ENCODE measurements around the gene PCDHB6.
"Not testable (repeated sequence)": the region's sequence is repeated elsewhere in the genome, so short reads cannot be mapped to it uniquely, and the experiment has no call there.

The PCDHB6 gene

DNA sequence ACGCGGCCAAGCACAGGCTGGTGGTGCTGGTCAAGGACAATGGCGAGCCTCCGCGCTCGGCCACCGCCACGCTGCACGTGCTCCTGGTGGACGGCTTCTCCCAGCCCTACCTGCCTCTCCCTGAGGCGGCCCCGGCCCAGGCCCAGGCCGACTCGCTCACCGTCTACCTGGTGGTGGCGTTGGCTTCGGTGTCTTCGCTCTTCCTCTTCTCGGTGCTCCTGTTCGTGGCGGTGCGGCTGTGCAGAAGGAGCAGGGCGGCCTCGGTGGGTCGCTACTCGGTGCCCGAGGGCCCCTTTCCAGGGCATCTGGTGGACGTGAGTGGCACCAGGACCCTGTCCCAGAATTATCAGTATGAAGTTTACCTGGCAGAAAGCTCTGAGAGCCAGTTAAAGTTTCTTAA is 8.0 kb downstream of the PCDHB6 start:
- H3K9me3 ChIP-seq (ENCODE audit: control insufficient read depth, low read length); H3K36me3 ChIP-seq (ENCODE audit: control insufficient read depth, insufficient read depth, low read length); H3K4me1 ChIP-seq (ENCODE audit: control insufficient read depth, insufficient read depth, low read length, poor library complexity, severe bottlenecking); H3K27ac ChIP-seq (ENCODE audit: low read depth, low read length, severe bottlenecking); H3K4me3 ChIP-seq (ENCODE audit: extremely low read depth, insufficient read depth, low read length, poor library complexity, severe bottlenecking): not testable (repeated sequence)
- WGBS, 2 experiments (ENCODE audit: insufficient coverage in 2 of 2) = 97 to 99% methylated on average over 10 to 18 of the region's 28 CpGs

DNA sequence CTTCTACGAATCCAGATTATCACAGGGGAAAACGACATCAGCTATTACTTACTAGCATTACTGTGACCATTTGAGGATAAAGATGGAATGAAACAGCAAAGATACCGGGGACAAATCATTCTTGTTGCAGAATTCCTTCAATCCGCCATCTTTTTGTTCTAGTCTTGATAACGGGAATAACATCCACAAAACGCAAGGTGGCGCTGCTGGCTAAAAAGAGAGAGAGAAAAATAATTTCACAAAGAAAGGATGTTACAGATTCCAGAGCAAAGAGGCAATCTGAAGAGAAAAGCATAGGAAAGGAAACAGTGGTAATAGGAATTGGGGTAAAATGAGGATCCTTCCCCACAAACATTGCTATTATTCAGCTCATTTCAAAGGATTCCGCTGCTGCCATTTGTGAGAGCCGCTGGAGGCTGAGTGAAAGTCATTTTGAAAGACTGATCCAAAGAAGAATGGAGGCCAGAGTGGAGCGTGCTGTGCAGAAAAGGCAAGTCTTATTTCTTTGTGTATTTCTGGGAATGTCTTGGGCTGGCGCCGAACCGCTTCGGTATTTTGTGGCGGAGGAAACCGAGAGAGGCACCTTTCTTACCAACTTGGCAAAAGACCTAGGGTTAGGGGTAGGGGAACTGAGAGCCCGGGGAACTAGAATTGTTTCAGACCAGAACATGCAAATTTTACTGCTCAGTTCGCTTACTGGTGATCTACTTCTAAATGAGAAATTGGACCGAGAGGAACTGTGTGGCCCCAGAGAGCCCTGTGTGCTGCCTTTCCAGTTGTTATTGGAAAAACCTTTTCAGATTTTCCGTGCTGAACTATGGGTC is 22.7 kb downstream of the PCDHB6 start, which contains the start of gene PCDHB7:
Gene PCDHB7 (plus strand): TSS at position 264 of the 824 bp plus-strand sequence. CDS start 192 bp downstream, at position 456.
- 81 to 84% methylated on average over 15 to 16 of the region's 20 CpGs for WGBS, 2 experiments (ENCODE audit: insufficient coverage in 2 of 2)
- Histone ChIP-seq H3K36me3 (ENCODE audit: control insufficient read depth, insufficient read depth, low read length) (no peaks in the 10 kb centered on the region), H3K4me3 (ENCODE audit: extremely low read depth, insufficient read depth, low read length, poor library complexity, severe bottlenecking) (no peak within 1 kb of the TSS), H3K4me1 (ENCODE audit: control insufficient read depth, insufficient read depth, low read length, poor library complexity, severe bottlenecking) (no peaks in the 10 kb centered on the region), H3K27ac (ENCODE audit: low read depth, low read length, severe bottlenecking) (no peak within 1 kb of the TSS), H3K9me3 (ENCODE audit: control insufficient read depth, low read length) (no peaks in the 10 kb centered on the region)

DNA sequence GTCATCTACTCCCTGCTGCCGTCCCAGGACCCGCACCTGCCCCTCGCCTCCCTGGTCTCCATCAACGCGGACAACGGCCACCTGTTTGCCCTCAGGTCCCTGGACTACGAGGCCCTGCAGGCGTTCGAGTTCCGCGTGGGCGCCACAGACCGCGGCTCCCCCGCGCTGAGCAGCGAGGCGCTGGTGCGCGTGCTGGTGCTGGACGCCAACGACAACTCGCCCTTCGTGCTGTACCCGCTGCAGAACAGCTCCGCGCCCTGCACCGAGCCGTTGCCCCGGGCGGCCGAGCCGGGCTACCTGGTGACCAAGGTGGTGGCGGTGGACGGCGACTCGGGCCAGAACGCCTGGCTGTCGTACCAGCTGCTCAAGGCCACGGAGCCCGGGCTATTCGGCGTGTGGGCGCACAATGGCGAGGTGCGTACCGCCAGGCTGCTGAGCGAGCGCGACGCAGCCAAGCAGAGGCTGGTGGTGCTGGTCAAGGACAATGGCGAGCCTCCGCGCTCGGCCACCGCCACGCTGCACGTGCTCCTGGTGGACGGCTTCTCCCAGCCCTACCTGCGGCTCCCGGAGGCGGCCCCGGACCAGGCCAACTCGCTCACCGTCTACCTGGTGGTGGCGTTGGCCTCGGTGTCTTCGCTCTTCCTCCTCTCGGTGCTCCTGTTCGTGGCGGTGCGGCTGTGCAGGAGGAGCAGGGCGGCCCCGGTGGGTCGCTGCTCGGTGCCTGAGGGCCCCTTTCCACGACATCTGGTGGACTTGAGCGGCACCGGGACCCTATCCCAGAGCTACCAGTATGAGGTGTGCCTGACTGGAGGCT is 24.6 kb downstream of the PCDHB6 start:
- H3K36me3 ChIP-seq (ENCODE audit: control insufficient read depth, insufficient read depth, low read length); H3K4me3 ChIP-seq (ENCODE audit: extremely low read depth, insufficient read depth, low read length, poor library complexity, severe bottlenecking); H3K4me1 ChIP-seq (ENCODE audit: control insufficient read depth, insufficient read depth, low read length, poor library complexity, severe bottlenecking); H3K27ac ChIP-seq (ENCODE audit: low read depth, low read length, severe bottlenecking); H3K9me3 ChIP-seq (ENCODE audit: control insufficient read depth, low read length): not testable (repeated sequence)
- WGBS, 2 experiments (ENCODE audit: insufficient coverage in 2 of 2) = 94 to 95% methylated on average over 35 to 50 of the region's 79 CpGs

DNA sequence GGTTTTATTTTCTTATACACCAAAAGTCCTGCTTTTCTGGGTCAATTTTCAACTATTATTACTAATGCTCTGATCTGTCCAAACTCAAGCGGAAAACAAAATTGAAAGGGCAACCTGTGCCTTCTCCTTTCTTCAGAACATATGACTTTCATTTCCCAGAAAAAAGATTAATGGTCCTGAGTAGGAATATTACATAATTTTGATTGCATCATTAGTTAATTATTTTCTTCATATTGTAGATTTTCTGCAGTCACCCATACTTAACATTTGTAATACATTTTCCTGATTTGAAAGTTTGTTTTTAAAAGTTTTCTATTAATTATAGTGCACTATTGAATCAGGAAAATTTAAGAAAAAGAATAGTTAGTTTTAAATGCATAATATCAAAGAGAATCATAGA is 26.1 kb downstream of the PCDHB6 start:
- no peaks in the 10 kb centered on the region for H3K36me3 ChIP-seq (ENCODE audit: control insufficient read depth, insufficient read depth, low read length)
- no peak overlapping the region for H3K27ac ChIP-seq (ENCODE audit: low read depth, low read length, severe bottlenecking)
- WGBS, 2 experiments (ENCODE audit: insufficient coverage in 2 of 2) = no CpG with 5 or more reads among the region's 1 CpG
- no peaks in the 10 kb centered on the region for H3K4me1 ChIP-seq (ENCODE audit: control insufficient read depth, insufficient read depth, low read length, poor library complexity, severe bottlenecking)
- H3K9me3 ChIP-seq (ENCODE audit: control insufficient read depth, low read length) = no peaks in the 10 kb centered on the region
- no peak overlapping the region for H3K4me3 ChIP-seq (ENCODE audit: extremely low read depth, insufficient read depth, low read length, poor library complexity, severe bottlenecking)

DNA sequence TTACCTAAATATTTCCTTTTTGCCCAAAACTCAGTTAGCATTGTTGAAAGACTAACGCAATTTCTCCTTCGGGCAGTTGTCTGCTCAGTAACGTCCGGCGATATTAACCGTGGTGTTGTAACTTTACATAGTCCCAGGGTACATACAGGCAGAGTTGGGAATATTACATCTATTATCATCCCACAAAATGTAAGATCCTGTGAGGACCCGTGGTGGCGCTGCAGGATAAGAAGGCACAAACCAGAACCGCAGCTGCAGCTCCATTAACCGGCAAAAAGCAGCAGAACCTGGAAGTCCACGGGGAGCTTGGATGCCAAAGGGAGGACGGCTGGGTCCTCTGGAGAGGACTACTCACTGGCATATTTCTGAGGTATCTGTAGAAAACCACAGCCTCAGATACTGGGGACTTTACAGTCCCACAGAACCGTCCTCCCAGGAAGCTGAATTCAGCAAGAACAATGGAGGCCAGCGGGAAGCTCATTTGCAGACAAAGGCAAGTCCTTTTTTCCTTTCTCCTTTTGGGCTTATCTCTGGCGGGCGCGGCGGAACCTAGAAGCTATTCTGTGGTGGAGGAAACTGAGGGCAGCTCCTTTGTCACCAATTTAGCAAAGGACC is 27.8 kb downstream of the PCDHB6 start, which contains the start of gene PCDHB8:
Gene PCDHB8 (plus strand): TSS at position 214 of the 615 bp plus-strand sequence. CDS start 245 bp downstream, at position 459.
- H3K9me3 ChIP-seq (ENCODE audit: control insufficient read depth, low read length) = not testable (repeated sequence)
- WGBS, 2 experiments (ENCODE audit: insufficient coverage in 2 of 2) = 84 to 87% methylated on average over 3 to 6 of the region's 18 CpGs

DNA sequence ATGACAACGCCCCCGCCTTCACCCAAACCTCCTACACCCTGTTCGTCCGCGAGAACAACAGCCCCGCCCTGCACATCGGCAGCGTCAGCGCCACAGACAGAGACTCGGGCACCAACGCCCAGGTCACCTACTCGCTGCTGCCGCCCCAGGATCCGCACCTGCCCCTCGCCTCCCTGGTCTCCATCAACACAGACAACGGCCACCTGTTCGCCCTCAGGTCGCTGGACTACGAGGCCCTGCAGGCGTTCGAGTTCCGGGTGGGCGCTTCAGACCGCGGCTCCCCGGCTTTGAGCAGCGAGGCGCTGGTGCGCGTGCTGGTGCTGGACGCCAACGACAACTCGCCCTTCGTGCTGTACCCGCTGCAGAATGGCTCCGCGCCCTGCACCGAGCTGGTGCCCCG is 29.5 kb downstream of the PCDHB6 start:
- 91 to 100% methylated on average over 4 to 10 of the region's 39 CpGs for WGBS, 2 experiments (ENCODE audit: insufficient coverage in 2 of 2)
- H3K4me1 ChIP-seq (ENCODE audit: control insufficient read depth, insufficient read depth, low read length, poor library complexity, severe bottlenecking); H3K27ac ChIP-seq (ENCODE audit: low read depth, low read length, severe bottlenecking); H3K36me3 ChIP-seq (ENCODE audit: control insufficient read depth, insufficient read depth, low read length); H3K9me3 ChIP-seq (ENCODE audit: control insufficient read depth, low read length); H3K4me3 ChIP-seq (ENCODE audit: extremely low read depth, insufficient read depth, low read length, poor library complexity, severe bottlenecking): not testable (repeated sequence)

More for the DNA sequence above, 27.8 kb downstream of the PCDHB6 start, which contains the start of gene PCDHB8:
- not testable (repeated sequence) for H3K4me1 ChIP-seq (ENCODE audit: control insufficient read depth, insufficient read depth, low read length, poor library complexity, severe bottlenecking); H3K27ac ChIP-seq (ENCODE audit: low read depth, low read length, severe bottlenecking); H3K36me3 ChIP-seq (ENCODE audit: control insufficient read depth, insufficient read depth, low read length); H3K4me3 ChIP-seq (ENCODE audit: extremely low read depth, insufficient read depth, low read length, poor library complexity, severe bottlenecking)

DNA sequence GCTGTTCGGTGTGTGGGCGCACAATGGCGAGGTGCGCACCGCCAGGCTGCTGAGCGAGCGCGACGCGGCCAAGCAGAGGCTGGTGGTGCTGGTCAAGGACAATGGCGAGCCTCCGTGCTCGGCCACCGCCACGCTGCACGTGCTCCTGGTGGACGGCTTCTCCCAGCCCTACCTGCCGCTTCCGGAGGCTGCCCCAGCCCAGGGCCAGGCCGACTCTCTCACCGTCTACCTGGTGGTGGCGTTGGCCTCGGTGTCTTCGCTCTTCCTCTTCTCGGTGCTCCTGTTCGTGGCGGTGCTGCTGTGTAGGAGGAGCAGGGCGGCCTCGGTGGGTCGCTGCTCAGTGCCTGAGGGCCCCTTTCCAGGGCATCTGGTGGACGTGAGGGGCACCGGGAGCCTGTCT is 30.0 kb downstream of the PCDHB6 start:
- H3K9me3 ChIP-seq (ENCODE audit: control insufficient read depth, low read length); H3K27ac ChIP-seq (ENCODE audit: low read depth, low read length, severe bottlenecking); H3K36me3 ChIP-seq (ENCODE audit: control insufficient read depth, insufficient read depth, low read length); H3K4me3 ChIP-seq (ENCODE audit: extremely low read depth, insufficient read depth, low read length, poor library complexity, severe bottlenecking); H3K4me1 ChIP-seq (ENCODE audit: control insufficient read depth, insufficient read depth, low read length, poor library complexity, severe bottlenecking): not testable (repeated sequence)
- WGBS, 2 experiments (ENCODE audit: insufficient coverage in 2 of 2) = 94 to 97% methylated on average over 9 to 10 of the region's 32 CpGs

DNA sequence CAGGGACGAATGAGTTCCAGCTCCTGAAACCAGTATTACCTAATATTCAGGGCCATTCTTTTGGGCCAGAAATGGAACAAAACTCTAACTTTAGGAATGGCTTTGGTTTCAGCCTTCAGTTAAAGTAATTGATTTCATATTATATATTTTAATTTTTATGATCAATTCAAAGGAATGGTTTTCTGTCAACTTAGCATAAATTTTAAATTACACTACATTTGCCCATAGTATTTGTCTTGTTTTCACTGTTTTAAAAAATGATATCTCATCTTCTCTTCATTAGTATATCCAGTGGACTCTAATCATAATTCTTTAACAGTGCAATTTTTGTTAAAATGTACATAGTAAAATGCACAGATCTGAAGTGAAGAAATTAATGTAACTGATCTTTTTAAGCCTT is 30.5 kb downstream of the PCDHB6 start:
- Histone ChIP-seq H3K9me3 (ENCODE audit: control insufficient read depth, low read length) (no peaks in the 10 kb centered on the region), H3K36me3 (ENCODE audit: control insufficient read depth, insufficient read depth, low read length) (no peaks in the 10 kb centered on the region), H3K27ac (ENCODE audit: low read depth, low read length, severe bottlenecking) (no peak overlapping the region), H3K4me1 (ENCODE audit: control insufficient read depth, insufficient read depth, low read length, poor library complexity, severe bottlenecking) (no peaks in the 10 kb centered on the region), H3K4me3 (ENCODE audit: extremely low read depth, insufficient read depth, low read length, poor library complexity, severe bottlenecking) (no peak overlapping the region)
- WGBS, 2 experiments (ENCODE audit: insufficient coverage in 2 of 2) = 100% methylated on average over 1 of the region's 1 CpG; no CpG with 5 or more reads in 1 of the 2 experiments

DNA sequence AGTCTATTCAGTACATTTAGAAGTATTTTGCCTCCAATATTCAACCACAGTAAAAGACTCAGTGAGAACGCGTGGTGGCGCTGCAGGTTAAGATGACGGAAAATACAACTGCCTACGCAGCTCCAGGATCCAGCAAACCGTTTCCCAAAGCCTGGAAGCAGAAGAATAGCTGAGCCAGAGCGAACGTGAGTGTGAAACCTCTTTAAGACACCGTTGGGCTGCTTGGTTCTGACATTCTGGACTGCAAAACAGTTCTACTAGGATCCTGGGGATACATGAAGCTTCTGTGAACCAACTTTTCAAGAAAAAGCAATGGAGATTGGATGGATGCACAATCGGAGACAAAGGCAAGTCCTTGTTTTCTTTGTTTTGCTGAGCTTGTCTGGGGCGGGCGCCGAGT is 32.4 kb downstream of the PCDHB6 start, which contains the start of gene PCDHB16:
Gene PCDHB16 (plus strand): TSS at position 140 of the 400 bp plus-strand sequence. CDS start 173 bp downstream, at position 313.
- H3K4me3 ChIP-seq (ENCODE audit: extremely low read depth, insufficient read depth, low read length, poor library complexity, severe bottlenecking) = peak within 1 kb of the TSS; percentile 12
- H3K27ac ChIP-seq (ENCODE audit: low read depth, low read length, severe bottlenecking) = no peak within 1 kb of the TSS
- WGBS, 2 experiments (ENCODE audit: insufficient coverage in 2 of 2) = 60% methylated on average over 13 of the region's 13 CpGs
- H3K9me3 ChIP-seq (ENCODE audit: control insufficient read depth, low read length) = no peaks in the 10 kb centered on the region
- H3K4me1 ChIP-seq (ENCODE audit: control insufficient read depth, insufficient read depth, low read length, poor library complexity, severe bottlenecking) = no peaks in the 10 kb centered on the region
- no peaks in the 10 kb centered on the region for H3K36me3 ChIP-seq (ENCODE audit: control insufficient read depth, insufficient read depth, low read length)

DNA sequence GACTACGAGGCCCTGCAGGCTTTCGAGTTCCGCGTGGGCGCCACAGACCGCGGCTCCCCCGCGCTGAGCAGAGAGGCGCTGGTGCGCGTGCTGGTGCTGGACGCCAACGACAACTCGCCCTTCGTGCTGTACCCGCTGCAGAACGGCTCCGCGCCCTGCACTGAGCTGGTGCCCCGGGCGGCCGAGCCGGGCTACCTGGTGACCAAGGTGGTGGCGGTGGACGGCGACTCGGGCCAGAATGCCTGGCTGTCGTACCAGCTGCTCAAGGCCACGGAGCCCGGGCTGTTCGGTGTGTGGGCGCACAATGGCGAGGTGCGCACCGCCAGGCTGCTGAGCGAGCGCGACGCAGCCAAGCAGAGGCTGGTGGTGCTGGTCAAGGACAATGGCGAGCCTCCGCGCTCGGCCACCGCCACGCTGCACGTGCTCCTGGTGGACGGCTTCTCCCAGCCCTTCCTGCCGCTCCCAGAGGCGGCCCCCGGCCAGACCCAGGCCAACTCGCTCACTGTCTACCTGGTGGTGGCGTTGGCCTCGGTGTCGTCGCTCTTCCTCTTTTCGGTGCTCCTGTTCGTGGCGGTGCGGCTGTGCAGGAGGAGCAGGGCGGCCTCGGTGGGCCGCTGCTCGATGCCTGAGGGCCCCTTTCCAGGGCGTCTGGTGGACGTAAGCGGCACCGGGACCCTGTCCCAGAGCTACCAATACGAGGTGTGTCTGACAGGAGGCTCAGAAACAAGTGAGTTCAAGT is 34.4 kb downstream of the PCDHB6 start:
- not testable (repeated sequence) for H3K9me3 ChIP-seq (ENCODE audit: control insufficient read depth, low read length); H3K36me3 ChIP-seq (ENCODE audit: control insufficient read depth, insufficient read depth, low read length); H3K27ac ChIP-seq (ENCODE audit: low read depth, low read length, severe bottlenecking); H3K4me1 ChIP-seq (ENCODE audit: control insufficient read depth, insufficient read depth, low read length, poor library complexity, severe bottlenecking); H3K4me3 ChIP-seq (ENCODE audit: extremely low read depth, insufficient read depth, low read length, poor library complexity, severe bottlenecking)
- 89 to 93% methylated on average over 25 of the region's 69 CpGs for WGBS, 2 experiments (ENCODE audit: insufficient coverage in 2 of 2)

Measured in mesodermal cell (in vitro differentiated cells).